Panc1 (cell line): Measurements from ENCODE around the gene METTL27.

Experiments
- CTCF ChIP-seq: fragments of 450-650 bp; IDR thresholded peaks from 2 replicates; pipeline ENCODE4 v1.5.1; 2017; ENCODE audit warnings: mild to moderate bottlenecking
- POLR2AphosphoS5 ChIP-seq: IDR thresholded peaks from 2 replicates; pipeline ENCODE4 v1.6.1; 2012; ENCODE audit warnings: mild to moderate bottlenecking, low read depth, low read length, moderate library complexity
- SIN3A ChIP-seq: IDR thresholded peaks from 2 replicates; pipeline ENCODE4 v1.6.1; 2012; ENCODE audit warnings: low read depth, mild to moderate bottlenecking, low read length, moderate library complexity, borderline replicate concordance; ENCODE audit not compliant: insufficient read depth
- TF ChIP-seq, protein P1 (sequence below), 2 experiments: IDR thresholded peaks; 2 replicates each; pipeline ENCODE4 v1.6.1; 2011 to 2012; ENCODE audit warnings: low read depth in 2 of 2, control low read depth in 1 of 2, low read length in 1 of 2, mild to moderate bottlenecking in 1 of 2, moderate library complexity in 1 of 2; ENCODE audit not compliant: insufficient read depth in 1 of 2

- TF ChIP-seq POLR2AphosphoS5 (peak; percentile 66; the same call in 1 of the 2 replicates), CTCF (no peak), SIN3A (no peak)
- TF ChIP-seq, protein P1, sequence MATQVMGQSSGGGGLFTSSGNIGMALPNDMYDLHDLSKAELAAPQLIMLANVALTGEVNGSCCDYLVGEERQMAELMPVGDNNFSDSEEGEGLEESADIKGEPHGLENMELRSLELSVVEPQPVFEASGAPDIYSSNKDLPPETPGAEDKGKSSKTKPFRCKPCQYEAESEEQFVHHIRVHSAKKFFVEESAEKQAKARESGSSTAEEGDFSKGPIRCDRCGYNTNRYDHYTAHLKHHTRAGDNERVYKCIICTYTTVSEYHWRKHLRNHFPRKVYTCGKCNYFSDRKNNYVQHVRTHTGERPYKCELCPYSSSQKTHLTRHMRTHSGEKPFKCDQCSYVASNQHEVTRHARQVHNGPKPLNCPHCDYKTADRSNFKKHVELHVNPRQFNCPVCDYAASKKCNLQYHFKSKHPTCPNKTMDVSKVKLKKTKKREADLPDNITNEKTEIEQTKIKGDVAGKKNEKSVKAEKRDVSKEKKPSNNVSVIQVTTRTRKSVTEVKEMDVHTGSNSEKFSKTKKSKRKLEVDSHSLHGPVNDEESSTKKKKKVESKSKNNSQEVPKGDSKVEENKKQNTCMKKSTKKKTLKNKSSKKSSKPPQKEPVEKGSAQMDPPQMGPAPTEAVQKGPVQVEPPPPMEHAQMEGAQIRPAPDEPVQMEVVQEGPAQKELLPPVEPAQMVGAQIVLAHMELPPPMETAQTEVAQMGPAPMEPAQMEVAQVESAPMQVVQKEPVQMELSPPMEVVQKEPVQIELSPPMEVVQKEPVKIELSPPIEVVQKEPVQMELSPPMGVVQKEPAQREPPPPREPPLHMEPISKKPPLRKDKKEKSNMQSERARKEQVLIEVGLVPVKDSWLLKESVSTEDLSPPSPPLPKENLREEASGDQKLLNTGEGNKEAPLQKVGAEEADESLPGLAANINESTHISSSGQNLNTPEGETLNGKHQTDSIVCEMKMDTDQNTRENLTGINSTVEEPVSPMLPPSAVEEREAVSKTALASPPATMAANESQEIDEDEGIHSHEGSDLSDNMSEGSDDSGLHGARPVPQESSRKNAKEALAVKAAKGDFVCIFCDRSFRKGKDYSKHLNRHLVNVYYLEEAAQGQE (IDR thresholded peaks at IDR 0.05; ENCODE audit: insufficient read depth in 1 of 2, low read depth in 2 of 2, low read length in 1 of 2), result no peak
Measured at GRCh38 chr7:73851410-73852338, 9.4 kb upstream of the METTL27 start.
